HG03175 (cell line): ENCODE results near the gene INMT.
"Not testable (repeated sequence)": the region's sequence is repeated elsewhere in the genome, so short reads cannot be mapped to it uniquely, and the experiment has no call there.

Source experiments
- ATAC-seq: cut with Tn5 transposase; IDR thresholded peaks from one replicate; pipeline ENCODE4 v1.9.1; 2021; ENCODE audit warnings: mild to moderate bottlenecking, moderate library complexity; ENCODE audit not compliant: unreplicated experiment

Gene INMT

GRCh38 chr7:30751696-30752273, at the start of gene INMT:
TSS of gene INMT (plus strand) at chr7:30752135. CDS start at chr7:30752151, 16 bp downstream.
- ATAC-seq: no peak

GRCh38 chr7:30702200-30702599, 49.7 kb upstream of the INMT start:
- no peak for ATAC-seq

DNA sequence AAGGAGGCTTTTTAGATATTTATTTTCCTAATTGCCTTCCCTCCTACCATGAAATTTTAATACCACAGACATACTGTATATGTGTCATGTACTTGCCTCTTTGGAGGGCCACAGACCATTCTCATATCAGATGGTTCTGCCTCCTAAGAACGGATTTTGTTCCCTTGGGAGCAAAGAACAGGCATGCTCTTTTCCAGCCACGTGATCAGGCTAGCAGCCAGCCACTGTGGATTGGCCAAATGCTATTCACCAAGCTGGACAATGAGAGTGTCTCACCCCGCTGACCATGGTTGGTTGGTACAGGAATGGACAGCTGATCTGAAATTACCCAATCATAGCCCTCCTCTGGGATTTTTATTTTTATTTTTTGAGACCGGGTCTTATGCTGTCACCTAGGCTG, 48.2 kb upstream of the INMT start:
- no peak for ATAC-seq

DNA sequence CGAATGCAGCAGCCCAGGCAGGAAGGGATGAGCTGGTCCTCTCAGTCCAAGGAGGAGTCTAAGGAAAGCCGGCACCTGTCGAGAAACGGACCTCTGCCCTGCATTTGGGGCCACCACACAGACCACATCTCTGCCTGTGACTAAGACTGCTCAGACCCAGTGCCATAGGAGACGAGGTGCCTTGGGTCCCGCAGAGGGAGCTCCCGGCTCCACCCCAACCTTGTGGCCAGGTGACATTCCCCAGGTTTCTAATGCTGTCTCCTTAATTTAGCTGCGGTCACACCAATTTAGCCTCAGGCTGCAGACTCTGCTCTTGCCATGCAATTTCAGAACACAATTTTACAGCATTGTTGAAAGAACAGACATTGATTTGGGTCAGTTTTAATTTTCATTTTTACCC, 46.9 kb upstream of the INMT start:
- ATAC-seq: no peak

- no peak for ATAC-seq
Measured at GRCh38 chr7:30705596-30705995, 46.3 kb upstream of the INMT start.

DNA sequence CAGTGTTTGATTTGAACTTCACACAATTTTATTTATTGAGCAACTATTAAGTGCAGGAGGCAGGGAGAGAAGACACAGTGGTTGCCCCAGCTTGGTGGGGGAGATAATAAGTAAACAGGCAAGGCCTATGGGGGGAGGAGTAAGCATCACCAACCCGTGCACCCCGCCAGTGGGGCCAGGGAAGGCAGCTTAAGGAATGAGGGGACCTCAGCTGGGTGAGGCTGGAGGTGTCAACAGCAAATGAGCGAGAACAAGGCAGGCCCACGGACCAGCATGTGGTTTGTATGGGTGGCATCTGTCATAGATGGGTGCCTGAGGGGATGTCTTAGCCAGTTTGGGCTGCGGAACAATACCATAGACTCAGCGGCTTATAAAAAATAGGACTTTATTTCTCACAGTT, 45.6 kb upstream of the INMT start:
- ATAC-seq: no peak

DNA sequence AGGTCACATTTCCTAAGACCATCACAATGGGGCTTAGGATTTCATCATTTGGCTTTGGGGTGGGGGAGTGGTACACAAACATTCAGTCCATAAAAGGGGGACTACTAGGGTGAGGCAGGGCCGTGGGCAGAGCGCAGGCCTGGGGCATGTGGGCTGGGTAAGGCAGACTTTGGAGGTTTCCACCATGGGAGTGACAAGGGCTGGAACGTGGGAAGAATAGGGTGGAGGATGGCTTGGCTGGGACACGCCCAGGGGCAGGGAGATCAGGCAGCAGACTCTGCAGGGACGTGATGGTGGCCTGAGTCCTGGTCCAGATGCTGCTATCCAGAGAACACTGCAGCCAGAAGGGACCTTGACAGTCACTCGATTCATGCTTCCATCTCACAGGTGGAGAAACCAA, 45.0 kb upstream of the INMT start:
- ATAC-seq: no peak

DNA sequence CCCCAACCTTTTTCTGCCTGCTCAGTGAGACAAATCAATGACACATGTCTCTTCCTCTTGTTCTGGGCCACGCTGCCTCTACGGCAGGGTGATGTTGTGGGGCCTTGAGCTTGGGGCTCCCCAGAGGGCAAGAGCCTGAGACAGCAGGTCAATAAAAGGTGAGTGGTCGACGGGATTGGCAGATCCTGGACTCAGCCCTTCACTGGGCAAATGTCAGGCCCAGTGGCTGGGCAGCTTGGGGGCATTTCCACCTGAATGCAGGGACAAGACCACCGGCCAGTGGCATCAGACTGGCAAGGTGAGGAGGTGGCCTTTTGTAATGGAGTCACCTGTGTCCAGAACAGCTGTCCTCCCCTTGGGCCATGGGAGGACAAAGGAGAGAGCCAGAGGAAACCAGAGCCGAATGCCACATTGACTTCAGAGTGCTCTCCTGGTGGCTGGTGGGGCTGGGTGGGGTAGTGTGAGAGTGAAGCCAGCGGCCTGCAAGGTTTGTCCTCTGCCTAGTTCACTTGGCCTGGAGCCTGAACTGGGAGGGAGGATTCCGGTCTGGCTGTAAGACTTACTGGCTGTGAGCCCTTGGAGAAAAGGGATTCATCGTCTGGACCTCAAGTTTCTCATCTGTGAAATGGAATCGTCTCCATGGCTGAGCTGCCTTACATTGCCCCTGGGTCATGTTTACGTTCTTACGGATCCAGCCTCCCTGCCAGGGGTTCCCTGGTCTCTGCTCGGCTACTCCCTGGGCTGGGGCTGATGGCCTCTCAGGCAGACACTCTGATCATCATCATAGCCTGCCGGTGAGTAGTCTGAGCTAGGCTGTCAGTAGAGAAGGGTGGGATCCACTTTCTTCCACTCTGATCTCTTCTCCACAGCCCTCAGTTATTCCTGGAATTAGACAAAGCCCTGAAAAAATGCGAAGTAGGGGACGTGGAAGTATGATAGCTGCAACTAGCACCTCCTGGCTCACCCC, 44.3 kb upstream of the INMT start:
- ATAC-seq: no peak

DNA sequence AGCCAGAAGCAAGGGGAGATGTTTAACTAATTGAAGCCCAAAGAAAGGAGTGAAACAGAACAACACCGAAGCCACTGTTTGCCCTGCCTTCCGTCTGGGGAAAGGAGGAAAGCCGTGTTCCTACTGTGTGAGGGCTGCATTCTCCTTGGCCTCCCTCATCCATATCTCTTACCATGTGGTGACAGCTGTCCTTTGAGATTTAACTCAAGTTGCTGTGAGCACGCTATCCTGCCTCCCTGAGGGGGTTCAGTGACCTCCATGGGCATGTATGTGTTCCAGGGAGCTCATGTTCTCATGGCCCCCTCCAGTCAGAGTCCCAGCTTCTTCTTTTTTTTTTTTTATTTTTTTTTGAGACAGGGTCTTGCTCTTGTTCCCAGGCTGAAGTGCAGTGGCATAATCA, 43.5 kb upstream of the INMT start:
- ATAC-seq: no peak

GRCh38 chr7:30708983-30709382, 43.0 kb upstream of the INMT start:
- no peak for ATAC-seq

DNA sequence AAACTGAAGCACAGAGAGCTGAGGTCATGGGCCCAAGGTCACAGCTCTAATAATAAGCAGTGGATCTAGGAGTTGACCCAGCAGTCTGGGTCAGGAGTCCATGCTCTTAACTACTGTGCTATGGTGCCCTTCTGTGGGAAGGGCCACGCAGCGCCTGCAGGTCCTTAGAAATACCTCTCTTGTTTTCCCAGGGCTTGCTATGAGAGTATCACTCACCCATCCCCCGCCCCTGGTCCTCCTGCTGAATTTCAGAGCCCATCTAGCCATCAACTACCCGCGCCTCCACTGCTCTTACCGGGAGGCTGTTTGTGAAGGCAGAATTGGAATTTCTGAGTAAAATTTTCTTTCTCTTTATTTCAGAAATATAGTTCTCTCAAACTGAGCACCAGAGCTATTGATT, 42.4 kb upstream of the INMT start:
- ATAC-seq: no peak

DNA sequence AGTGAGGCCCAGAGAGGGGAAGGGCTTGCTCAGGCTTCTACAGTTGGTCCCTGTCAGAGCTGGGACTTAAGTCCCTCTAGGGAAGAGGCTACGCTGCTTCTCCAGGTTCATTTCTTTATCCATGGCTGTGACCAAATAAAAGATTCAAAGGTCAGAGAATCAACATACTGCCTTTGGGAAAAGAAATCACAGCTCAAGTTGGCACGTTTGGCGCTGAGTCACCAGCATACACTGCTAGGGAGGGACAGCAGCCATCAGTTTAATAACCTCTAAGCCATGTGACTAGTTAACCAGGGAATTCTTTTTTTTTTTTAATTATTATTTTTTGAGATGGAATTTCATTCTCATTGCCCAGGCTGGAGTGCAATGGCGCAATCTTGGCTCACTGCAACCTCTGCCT, 41.3 kb upstream of the INMT start:
- ATAC-seq: no peak

GRCh38 chr7:30713392-30713791, 38.5 kb upstream of the INMT start:
- ATAC-seq: no peak

GRCh38 chr7:30714129-30714528, 37.8 kb upstream of the INMT start:
- no peak for ATAC-seq

GRCh38 chr7:30717181-30717580, 34.8 kb upstream of the INMT start:
- no peak for ATAC-seq

- ATAC-seq: not testable (repeated sequence)
Measured at GRCh38 chr7:30719434-30719833, 32.5 kb upstream of the INMT start.

DNA sequence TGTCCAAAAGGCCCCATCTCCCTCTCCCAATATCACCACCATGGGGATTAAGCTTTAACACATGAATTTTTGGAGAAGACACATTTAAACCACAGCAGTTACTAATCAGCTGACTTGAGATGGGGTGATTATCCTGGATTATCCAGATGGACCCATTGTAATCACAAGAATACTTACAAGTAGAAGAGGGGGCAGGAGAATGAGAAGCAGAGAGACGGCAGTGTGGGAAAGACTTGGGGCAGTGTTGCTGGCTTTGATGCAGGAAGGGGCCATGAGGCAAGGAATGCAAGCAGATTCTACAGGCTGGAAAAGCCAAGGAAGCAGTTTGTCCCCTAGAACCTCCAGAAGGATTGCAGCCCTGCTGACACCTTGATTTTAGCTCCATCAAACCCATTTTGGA, 30.7 kb upstream of the INMT start:
- ATAC-seq: no peak

DNA sequence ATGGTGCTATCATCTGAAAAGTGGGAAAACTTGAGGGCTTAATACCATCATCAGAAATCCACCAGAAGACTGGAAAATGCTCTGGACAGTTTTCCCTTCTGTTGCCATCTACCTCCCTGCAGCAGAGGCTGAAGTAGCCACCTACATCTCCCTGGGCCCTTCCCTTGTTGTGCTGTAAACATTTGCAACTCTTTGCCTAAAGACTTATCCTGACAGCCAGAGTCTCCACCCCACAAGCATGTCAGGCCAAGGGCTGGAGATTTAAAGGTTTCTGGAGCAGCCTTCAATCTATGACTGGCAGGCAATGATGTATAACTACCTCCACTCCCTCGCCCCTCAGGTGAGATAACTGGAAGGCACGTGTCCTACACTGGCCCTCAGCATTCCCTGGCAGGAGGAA, 29.7 kb upstream of the INMT start:
- ATAC-seq: no peak

GRCh38 chr7:30722671-30723070, 29.3 kb upstream of the INMT start:
- no peak for ATAC-seq

GRCh38 chr7:30723776-30724175, 28.2 kb upstream of the INMT start:
- ATAC-seq: no peak

DNA sequence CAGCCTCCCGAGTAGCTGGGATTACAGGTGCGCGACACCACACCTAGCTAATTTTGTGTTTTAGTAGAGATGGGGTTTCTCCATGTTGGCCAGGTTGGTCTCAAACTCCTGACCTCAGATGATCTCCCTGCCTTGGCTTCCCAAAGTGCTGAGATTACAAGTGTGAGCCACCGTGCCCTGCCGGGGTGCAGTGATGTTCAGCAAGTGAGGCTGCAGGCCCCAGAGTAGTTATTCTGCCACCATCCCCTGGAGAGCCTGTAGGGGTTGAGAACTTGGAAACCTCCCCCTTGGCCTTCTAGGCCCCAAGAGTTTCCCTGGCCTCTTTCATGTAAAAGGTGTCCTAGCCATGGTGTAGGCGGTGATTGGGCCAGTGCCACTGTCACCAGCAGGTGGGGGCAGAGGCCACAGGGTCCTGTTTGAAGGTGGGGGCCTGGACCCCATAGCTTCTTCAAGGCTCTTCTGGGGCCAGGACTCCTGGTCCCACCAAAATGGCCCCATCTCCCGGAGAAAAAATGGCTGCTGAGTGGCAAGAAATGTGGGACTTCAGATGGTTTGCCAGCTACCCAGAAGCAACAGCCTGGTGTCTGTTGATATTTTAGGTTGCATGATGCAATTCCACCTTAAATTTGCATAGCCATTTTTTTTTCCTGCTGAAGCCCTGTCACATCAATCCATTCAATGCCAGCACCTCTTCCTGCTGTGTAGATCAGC, 25.5 kb upstream of the INMT start:
- ATAC-seq: no peak
